HEK293 (cell line): ENCODE measurements around the gene ARMC5.

Experiments
- HOXA7 ChIP-seq: sonication (generic); formaldehyde crosslinking; IDR thresholded peaks from 2 replicates; pipeline ENCODE4 v1.8.1; 2022; ENCODE audit warnings: missing genetic modification reagents, borderline replicate concordance
- RBAK ChIP-seq: fragments of 450-650 bp; formaldehyde crosslinking; IDR thresholded peaks from 2 replicates; pipeline ENCODE4 v1.5.1; 2016; ENCODE audit warnings: missing biosample characterization, missing genetic modification characterization
- SP2 ChIP-seq: fragments of 450-650 bp; formaldehyde crosslinking; IDR thresholded peaks from 2 replicates; pipeline ENCODE4 v1.5.1; 2016; ENCODE audit warnings: missing biosample characterization, missing genetic modification characterization
- ZFHX2 ChIP-seq: fragments of 450-650 bp; formaldehyde crosslinking; conservative IDR thresholded peaks from 2 replicates; pipeline ENCODE4 v1.5.1; 2016; ENCODE audit warnings: missing biosample characterization, missing genetic modification characterization
- ZFP37 ChIP-seq: fragments of 450-650 bp; formaldehyde crosslinking; IDR thresholded peaks from 2 replicates; pipeline ENCODE4 v1.5.1; 2016; ENCODE audit warnings: missing biosample characterization, missing genetic modification characterization
- ZNF138 ChIP-seq: fragments of 450-650 bp; formaldehyde crosslinking; IDR thresholded peaks from 2 replicates; pipeline ENCODE4 v1.5.1; 2016; ENCODE audit warnings: missing biosample characterization, missing genetic modification characterization, borderline replicate concordance
- ZNF404 ChIP-seq: fragments of 450-650 bp; formaldehyde crosslinking; IDR thresholded peaks from 2 replicates; pipeline ENCODE4 v1.5.1; 2017; ENCODE audit warnings: missing biosample characterization, missing genetic modification characterization
- ZSCAN18 ChIP-seq: fragments of 450-650 bp; formaldehyde crosslinking; IDR thresholded peaks from 2 replicates; pipeline ENCODE4 v1.5.1; 2016; ENCODE audit warnings: missing biosample characterization, missing genetic modification characterization
- TF ChIP-seq, protein P1 (sequence below): fragments of 450-650 bp; formaldehyde crosslinking; IDR thresholded peaks from 2 replicates; pipeline ENCODE4 v1.5.1; 2016; ENCODE audit warnings: missing biosample characterization, missing genetic modification characterization
- TF ChIP-seq, protein P2 (sequence below): fragments of 450-650 bp; formaldehyde crosslinking; IDR thresholded peaks from 2 replicates; pipeline ENCODE4 v1.5.1; 2016; ENCODE audit warnings: missing biosample characterization, missing genetic modification characterization

DNA sequence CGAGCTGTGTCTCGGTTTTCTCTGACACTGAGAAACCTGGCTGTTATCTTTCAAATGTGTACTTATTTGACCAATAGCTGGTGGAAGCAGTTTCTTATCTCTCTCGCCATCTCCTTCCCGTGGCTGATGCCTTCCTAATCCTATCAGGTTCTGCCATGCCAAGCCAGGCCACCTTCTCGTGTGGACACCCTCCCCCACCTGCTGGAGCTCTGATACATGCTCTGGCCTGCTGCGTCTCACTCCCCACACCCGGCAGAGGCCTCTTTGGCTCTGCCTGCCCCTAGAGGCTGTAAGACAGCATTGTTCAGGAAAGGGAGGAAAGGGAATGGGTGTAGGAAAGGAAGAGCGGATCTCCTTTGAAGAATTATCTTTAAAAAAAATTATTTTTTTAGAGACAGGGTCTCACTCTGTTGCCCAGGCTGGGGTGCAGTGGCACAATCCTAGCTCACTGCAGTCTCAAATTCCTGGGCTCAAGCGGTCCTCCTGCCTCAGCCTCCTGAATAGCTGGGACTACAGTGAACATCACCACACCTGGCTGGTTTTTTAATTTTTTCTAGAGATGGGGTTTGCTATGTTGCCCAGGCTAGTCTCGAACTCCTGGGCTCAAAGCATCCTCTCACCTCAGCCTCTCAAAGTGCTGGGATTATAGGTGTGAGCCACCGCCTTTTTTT, 7.5 kb upstream of the ARMC5 start:
- TF ChIP-seq, protein P1, sequence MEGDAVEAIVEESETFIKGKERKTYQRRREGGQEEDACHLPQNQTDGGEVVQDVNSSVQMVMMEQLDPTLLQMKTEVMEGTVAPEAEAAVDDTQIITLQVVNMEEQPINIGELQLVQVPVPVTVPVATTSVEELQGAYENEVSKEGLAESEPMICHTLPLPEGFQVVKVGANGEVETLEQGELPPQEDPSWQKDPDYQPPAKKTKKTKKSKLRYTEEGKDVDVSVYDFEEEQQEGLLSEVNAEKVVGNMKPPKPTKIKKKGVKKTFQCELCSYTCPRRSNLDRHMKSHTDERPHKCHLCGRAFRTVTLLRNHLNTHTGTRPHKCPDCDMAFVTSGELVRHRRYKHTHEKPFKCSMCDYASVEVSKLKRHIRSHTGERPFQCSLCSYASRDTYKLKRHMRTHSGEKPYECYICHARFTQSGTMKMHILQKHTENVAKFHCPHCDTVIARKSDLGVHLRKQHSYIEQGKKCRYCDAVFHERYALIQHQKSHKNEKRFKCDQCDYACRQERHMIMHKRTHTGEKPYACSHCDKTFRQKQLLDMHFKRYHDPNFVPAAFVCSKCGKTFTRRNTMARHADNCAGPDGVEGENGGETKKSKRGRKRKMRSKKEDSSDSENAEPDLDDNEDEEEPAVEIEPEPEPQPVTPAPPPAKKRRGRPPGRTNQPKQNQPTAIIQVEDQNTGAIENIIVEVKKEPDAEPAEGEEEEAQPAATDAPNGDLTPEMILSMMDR (tag by site-specific recombination) = peak; percentile 78
- no peak for TF ChIP-seq RBAK (tag by site-specific recombination)
- no peak for TF ChIP-seq ZSCAN18 (tag by site-specific recombination)
- no peak for TF ChIP-seq ZFP37 (tag by site-specific recombination)
- no peak for TF ChIP-seq ZNF404
- TF ChIP-seq HOXA7 (CRISPR knock-in tag) = no peak
- TF ChIP-seq, protein P2, sequence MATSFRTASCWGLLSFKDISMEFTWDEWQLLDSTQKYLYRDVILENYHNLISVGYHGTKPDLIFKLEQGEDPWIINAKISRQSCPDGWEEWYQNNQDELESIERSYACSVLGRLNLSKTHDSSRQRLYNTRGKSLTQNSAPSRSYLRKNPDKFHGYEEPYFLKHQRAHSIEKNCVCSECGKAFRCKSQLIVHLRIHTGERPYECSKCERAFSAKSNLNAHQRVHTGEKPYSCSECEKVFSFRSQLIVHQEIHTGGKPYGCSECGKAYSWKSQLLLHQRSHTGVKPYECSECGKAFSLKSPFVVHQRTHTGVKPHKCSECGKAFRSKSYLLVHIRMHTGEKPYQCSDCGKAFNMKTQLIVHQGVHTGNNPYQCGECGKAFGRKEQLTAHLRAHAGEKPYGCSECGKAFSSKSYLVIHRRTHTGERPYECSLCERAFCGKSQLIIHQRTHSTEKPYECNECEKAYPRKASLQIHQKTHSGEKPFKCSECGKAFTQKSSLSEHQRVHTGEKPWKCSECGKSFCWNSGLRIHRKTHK (tag by site-specific recombination) = no peak
- TF ChIP-seq SP2 (tag by site-specific recombination) = no peak
- TF ChIP-seq ZNF138 (tag by site-specific recombination) = no peak
- no peak for TF ChIP-seq ZFHX2
